GM11168 (cell line): ENCODE measurements around the gene IQGAP2.
"Not testable (repeated sequence)": the region's sequence is repeated elsewhere in the genome, so short reads cannot be mapped to it uniquely, and the experiment has no call there.

Experiments
- in situ Hi-C: fragments of 300-500 bp; cut with MboI; formaldehyde crosslinking; loops from one replicate; pipeline ENCODE4 v1.12.0; 2022; ENCODE audit warnings: low sequenced_read_pairs; ENCODE audit not compliant: unreplicated experiment

Gene IQGAP2

DNA sequence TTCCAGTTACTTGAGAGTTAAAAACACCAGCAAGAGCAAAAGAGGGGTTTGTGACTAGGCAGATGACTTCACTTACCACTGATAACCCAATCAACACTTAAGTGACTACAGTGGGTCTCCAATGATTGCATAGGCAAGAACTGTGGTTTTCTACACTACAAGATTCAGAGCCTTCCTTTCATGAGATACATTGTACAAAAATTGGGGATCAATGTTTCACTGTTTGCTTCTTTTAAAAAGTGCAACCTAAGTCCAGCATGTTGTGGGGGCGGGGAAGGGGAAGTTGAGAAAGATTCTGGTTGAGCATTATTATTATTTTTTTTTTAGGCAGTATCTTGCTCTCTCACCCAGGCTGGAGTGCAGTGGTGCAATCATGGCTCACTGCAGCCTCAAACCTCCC, 3.6 kb downstream of the IQGAP2 start:
- in situ Hi-C loops: no loop called here

DNA sequence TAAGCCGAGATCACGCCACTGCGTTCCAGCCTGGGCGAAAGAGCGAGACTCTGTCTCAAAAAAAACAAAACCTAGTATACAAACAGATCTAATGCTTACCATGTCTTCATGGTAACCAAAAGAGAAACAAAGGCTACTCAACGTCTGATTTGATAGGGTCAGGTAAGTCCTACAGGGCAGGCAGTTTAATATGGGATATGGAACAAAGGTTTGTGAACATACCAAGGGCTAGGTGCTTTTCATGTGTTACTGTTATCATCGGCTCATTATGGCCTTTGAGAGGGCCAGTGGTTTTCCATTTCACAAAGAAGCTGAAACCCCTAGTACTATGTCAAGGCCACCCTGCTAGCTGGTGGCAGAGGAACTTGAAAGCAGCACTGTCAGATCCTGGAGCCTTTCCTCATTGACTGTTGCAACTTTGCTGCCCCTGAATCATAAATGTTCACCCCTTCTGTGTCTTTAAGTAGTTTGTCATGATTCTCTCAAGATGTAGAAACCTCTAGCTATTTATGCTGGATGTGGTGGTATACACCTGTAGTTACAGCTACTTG, 5.1 kb downstream of the IQGAP2 start:
- in situ Hi-C loops: no loop called here

DNA sequence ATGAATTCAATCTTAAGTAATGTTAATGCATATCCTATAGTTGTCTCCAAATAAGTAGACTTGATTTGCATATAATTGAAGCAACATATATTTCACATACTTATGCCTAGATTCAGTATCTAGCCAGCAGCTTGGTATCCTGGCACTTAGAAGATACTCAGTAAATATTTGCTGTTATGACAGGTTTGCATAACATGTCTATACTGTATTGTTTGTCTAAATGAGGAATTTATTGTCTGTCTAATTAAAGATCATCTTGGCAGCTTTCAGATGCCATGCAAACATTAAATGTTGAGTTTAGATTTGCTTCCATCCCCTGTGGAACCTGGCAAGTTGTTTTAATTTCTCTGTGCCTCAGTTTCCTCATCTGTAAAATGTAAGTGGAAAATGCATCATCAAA, 9.4 kb downstream of the IQGAP2 start:
- in situ Hi-C loops: no loop called here

DNA sequence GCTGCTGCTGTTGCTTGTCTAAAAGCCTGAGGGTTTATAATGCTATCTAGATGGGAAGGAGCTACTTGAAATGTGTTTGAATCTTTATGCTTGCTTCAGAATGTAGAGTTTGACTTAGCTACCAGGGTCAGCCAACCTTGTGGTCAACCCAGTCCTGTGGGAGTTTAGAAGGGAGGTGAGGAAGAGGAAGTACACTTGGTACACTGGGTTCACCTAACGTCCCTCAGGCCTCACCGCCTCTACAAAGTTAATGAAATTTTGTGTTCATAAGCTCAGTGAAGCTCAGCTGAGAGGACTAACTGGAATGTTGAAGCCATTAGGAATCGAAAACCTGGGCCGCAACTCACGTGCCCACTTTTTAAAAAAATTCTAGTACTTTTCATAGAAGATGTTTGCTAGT, 10.7 kb downstream of the IQGAP2 start:
- in situ Hi-C loops: no loop called here

DNA sequence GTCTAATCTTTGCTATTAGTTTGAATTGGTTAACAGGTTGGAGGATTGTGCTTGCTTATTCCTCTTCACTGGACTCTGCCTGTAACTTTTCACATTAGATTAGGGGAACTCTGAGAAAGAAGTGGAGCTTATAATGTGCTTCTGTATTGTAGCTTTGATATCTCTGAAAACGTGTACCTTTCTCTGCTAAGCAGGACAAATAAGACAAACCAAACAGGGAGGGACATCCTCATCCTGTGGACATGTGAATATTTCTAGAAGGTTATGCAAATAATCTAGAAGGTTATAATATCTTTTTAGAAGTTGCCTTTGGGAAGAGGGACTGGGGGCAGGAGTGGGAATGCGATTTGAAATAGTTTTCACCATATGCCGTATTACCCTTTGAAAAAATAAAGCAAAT, 11.7 kb downstream of the IQGAP2 start:
- in situ Hi-C loops: no loop called here

DNA sequence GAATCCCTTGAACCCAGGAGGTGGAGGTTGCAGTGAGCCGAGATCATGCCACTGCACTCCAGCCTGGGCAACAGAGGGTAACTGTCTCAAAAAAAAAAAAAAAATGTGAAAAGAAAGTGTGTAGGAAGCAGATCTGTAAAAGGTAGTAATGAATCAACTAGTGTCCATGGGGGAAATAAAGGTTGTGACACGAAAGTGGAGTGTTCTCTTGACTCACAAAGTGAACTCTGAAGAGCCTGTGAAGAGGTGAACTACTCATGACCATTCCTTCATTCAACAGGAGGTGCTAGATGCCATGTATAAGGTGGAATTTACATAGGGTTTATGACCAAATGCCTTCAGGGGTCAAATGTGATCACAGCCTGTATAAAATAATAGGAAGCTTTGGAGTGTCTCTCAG, 12.8 kb downstream of the IQGAP2 start:
- in situ Hi-C loops: no loop called here

DNA sequence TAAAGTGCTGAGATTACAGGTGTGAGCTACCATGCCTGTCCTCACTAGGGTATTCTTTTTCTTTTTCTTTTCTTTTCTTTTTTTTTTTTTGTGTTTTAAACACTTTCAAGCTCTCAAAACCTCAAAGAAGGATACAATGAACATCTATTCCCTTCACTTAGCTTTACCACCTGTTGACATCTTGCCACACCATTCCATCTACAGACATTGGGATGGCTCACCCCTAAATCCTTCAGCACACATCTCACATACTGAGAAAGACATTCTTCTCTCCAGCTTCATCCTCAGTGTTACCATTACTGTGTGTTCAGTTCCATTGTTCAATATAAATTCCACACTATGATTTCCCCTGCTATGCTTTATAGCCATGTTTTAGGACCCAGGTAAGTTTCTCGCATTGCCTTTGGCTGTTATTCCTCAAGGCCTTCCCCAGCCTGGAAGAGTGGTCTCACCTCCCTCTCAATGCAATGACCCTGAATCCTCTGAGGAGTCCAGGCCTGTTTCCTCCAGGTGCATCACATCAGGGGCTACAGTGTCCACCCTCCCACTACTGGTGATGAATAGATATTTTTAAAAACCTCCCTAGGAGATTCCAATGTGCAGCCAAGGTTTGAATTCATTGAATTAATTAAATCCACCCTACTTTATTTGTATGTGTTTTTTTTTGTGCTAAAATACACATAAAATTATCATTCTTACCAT, 16.7 kb downstream of the IQGAP2 start:
- in situ Hi-C loops: no loop called here

DNA sequence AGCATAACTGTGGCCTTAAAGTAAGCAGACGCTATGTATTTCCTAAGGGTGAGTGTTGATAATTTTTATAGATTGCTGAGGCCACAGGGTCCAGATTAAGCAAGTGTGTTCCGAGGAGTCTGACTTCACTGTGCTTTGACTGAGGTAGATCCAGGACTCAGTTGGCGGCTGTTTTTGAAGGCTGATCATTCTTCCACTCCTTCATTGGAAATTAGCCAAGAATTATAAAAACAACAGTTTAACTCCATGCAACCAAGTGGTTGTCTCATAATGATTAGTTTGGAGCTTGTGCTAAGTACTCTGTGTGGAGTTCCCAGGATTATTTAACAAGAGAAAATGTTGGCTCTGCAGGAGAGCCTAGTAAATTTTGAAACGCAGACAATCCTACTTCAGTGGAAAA, 19.1 kb downstream of the IQGAP2 start:
- in situ Hi-C loops: no loop called here

DNA sequence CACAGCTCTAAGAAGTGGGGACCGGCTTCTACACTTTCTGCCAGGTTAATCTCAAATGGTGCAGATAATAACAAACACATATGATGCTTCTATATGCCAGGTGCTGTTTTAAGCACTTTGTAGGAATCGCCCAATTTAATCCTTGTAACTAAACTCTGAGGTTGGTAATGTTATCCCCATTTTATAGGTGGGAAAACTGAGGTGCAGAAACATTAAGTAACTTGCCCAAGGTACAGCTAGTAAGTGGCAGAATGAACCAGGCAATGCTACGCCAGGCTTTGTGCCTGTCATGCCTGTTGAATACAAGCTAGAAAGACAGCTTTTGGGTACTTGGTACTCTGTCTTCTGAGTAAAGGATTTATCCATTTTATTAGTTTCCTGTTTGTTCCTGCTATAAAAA, 19.7 kb downstream of the IQGAP2 start:
- in situ Hi-C loops: no loop called here

DNA sequence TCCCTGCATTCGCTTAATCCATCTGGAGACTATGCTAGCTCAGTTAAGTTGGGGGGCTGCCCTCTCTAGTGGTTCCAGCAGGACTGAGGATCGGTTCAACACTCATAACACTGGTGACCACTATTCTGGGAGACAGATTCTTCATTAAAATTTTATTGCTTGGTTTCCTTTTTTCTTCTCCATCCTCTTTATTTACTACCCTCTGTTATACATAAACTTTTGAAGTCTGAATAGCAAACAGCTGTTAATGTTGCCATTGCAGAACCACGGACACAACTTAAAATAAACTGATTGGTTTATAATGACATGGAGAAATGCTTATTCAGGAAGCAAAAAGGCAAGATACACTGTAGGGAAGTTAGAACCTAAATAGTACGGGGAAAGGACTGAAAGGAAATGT, 22.1 kb downstream of the IQGAP2 start:
- in situ Hi-C loops: no loop called here

DNA sequence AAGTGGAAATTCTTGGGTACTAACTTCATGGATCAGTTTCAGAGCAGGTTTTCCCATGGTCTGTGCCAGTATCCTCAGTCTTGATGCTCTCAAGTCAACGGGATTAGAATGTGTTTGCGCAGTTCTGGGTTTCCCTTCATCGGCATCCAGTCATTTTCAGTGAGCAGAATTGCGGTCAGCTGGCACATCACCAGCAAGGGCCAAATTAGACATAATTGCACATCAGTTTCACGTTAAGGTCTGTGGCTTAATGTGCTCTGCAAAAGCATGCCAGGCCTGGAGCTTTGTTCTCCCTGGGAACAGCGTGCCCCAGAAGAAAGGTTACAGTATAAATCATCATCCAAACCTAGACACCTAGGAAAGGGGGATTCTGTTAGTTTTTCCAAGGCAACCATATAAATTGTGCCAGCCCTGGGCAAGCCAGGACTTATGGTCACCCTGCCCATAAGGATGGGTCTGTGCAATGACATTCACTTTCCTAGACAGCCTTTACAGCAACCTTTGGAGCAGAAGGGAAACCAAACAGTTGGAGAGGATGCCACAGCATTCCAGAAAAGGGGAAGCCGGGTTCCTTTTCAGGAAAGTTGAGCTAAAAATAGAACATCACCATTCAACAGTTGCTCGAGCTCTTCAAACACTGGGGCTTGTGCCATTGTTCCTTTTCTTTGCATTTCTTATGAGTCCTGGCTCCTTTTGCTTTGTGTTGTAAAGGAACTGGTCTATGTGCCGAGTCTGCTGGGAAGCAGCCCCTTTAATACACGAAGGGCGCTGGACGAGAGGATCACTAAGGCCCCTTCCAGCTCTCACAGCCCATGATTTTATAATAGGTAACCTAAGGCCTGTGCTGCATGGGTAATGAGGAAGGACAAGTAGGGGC, 23.1 kb downstream of the IQGAP2 start:
- in situ Hi-C loops: no loop called here

DNA sequence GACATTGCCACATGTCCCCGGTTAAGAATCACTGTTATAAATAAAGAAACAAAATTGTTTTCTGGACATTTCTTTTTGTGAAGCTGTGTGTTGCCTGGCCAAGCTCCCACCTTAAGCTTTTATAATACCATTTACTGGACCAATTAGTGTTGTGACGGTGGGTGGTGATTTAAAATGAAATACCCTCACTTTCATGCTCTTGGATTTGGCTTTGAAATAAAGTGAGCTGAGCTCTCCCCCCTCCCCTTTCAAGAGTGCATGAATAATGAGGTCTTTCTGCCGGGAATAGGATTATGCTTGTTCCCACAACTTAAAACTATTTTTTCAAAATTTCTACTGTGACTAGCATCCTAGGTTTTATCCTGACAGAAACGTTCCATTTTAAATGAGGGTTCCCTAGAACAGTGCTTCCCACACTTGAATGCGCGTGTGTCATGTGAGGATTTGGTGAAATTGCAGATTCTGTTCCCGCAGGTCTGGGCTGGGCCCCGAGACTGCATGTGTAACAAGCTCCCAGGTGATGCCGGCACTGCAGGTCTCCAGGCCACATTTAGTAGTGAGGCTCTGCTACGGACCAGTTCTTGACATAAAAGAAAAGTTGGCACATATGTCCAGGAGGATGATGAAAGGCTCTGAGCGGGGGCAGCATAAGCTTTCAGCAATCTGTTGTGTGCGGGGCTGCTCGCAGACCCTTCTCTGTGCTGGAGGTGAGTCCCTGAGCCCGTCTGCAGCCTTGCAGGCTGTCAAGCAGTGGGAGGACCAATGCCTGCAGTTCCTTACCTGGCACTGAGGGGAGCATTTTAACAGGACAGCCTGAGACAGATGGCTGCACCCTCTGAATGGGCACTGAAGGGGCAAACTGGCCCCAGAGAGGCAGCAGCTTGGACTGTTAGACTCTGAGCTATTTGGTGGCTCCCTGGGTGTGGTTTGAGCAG, 24.4 kb downstream of the IQGAP2 start:
- in situ Hi-C loops: no loop called here

DNA sequence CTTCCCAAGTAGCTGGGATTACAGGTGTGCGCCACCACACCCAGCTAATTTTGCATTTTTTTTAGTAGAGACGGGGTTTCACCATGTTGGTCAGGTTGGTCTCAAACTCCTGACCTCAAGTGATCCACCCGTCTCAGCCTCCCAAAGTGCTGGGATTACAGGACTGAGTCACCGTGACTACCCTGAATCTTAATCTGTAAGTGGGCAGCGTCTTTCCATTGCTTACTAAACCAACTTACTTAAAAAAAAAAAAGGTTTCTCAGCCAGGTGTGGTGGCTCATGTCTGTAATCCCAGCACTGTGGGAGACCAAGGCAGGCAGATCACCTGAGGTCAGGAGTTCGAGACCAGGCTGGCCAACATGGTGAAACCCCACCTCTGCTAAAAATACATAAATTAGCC, 25.5 kb downstream of the IQGAP2 start:
- in situ Hi-C loops: not testable (repeated sequence)

DNA sequence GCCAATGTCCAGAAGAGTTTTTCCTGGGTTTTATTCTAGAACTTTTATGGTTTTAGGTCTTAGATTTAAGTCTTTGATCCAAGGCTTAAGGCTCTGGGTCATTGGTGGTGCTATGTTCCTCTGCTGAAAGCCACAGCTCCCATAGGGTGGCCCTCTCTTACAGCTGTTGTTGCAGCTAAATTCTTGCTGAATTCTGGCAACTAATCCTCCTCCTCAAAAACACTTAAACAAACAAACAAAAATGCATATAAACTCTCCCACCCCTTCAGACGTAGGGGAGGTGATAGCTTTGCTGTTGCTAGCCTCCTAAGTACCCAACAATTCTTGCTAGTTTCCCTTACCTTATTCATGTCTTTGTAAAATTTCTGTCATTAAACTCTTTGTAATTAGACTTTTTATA, 30.2 kb downstream of the IQGAP2 start:
- in situ Hi-C loops: no loop called here

DNA sequence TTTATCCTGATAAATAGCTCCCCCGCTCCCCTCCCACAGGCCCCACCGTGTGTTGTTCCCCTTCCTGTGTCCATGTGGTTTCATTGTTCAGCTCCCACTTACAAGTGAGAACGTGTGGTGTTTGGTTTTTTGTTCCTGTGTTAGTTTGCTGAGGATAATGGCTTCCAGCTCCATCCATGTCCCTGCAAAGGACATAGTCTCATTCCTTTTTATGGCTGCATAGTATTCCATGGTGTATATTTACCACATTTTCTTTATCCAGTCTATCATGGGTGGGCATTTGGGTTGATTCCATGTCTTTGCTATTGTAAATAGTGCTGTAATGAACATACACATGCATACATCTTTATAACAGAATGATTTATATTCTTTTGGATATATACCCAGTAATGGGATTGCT, 34.4 kb downstream of the IQGAP2 start:
- in situ Hi-C loops: not testable (repeated sequence)

DNA sequence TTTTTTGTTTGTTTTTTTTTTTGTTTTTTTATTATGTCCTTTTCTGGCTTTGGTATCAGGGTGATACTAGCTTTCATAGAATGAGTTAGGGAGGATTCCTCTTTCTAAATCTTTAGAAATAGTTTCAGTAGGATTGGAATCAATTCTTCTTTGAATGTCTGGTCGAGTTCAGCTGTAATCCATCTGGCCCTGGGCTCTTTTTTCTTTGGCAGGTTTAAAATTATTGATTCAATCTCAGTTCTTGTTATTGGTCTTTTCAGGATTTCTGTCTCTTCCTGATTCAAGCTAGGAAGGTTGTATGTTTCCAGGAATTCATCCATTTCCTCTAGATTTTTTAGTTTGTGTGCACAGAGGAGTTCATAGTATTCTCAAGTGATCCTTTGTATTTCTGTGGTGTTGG, 34.9 kb downstream of the IQGAP2 start:
- in situ Hi-C loops: no loop called here

DNA sequence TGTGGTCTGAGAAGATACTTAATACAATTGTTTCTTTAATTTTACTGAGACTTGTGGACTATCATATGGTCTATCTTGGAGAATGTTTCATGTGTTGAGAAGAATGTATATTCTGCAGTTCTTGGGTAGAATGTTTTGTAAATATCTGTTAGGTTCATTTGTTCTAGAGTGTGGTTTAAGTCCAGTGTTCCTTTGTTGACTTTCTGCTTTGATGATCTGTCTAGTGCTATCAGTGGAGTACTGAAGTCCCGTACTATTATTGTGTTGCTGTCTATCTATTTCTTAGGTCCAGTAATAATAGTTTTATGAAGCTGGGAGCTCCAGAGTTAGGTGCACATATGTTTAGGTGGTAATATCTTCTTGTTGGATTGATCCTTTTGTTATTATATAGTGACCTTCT, 36.1 kb downstream of the IQGAP2 start:
- in situ Hi-C loops: no loop called here

DNA sequence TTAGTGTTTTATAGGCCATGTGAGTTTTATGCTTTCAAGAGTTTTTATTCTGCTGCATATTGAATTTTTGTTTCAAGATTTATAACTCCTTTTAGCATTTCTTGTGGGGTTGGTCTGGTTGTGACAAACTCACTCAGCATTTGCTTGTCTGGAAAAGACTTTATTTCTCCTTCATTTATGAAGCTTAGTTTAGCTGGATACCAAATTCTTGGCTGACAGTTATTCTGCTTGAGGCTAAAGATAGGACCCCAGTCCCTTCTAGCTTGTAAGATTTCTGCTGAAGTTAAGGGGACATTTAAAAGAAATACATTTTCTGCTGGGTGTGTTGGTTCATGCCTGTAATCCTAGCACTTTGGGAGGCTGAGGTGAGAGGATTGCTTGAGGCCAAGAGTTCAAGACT, 36.8 kb downstream of the IQGAP2 start:
- in situ Hi-C loops: no loop called here

DNA sequence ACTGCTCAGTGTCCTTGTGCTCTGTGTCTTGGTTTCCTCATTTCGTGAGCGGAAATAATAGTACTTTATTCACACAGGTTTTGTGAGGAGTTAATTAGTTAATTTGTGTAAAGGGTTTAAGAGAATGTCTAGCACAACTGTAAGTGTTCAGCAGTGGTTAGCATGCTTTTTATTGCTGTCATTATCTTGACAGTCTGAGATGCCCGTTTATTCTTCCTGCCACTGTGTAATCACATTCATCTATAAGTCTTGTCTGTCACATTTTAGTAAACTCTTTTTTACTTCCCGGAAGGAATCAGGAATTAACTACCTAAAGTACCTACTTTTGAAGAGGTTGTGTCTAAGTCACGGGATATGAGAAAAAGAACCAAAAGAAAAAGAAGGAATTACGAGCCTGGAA, 38.0 kb downstream of the IQGAP2 start:
- in situ Hi-C loops: no loop called here

DNA sequence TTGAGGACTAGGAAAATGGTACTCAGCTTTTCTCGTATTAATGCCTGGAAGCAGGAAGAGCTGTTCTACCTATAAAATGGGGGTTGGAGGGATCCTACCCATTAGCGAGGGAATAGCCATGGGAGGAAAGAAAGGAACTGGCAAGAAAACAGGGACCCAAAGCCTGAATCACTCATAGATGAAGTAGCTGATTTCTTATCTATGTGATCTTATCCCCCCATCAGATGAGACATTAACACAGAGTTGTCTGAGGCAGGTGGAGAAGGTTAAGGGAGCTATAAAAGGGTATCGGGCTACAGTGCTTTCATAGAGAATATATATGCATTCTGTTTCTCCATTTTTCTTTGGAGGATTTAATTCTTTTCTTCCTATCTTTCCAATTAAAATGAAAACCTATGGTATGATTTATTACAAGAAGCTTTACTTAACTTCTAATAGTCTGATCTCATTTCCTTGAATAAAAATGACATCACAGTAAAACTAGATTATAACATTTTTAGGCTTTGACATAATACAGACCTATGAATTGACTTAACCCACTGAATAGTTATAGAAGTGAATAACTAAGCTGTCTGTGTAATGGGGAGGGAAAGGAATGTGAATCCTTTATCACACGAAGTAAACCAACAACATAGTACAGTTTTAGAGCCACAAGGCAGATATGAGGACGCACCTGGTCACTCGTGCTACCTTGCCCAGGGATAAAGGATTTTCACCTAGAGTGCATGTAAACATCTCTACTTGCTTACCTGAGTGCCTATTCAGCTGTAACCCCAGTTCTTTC, 39.0 kb downstream of the IQGAP2 start:
- in situ Hi-C loops: no loop called here
